GM18951 (cell line): ENCODE data around the gene VIPR2.
"Not testable (repeated sequence)": the region's sequence is repeated elsewhere in the genome, so short reads cannot be mapped to it uniquely, and the experiment has no call there.

Experiments
- POLR2A ChIP-seq: IDR thresholded peaks from 4 replicates; pipeline ENCODE4 v1.6.1; 2011; ENCODE audit warnings: mild to moderate bottlenecking; ENCODE audit not compliant: insufficient read length, insufficient read depth; ENCODE audit errors: extremely low read depth
- in situ Hi-C: fragments of 300-500 bp; cut with MboI; formaldehyde crosslinking; loops from one replicate; pipeline ENCODE4 v1.12.0; 2022; ENCODE audit warnings: low sequenced_read_pairs, mixed read lengths, inconsistent platforms; ENCODE audit not compliant: unreplicated experiment

VIPR2 gene

GRCh38 chr7:159006610-159007130, 138.0 kb downstream of the VIPR2 start:
- in situ Hi-C loops, result no loop called here

DNA sequence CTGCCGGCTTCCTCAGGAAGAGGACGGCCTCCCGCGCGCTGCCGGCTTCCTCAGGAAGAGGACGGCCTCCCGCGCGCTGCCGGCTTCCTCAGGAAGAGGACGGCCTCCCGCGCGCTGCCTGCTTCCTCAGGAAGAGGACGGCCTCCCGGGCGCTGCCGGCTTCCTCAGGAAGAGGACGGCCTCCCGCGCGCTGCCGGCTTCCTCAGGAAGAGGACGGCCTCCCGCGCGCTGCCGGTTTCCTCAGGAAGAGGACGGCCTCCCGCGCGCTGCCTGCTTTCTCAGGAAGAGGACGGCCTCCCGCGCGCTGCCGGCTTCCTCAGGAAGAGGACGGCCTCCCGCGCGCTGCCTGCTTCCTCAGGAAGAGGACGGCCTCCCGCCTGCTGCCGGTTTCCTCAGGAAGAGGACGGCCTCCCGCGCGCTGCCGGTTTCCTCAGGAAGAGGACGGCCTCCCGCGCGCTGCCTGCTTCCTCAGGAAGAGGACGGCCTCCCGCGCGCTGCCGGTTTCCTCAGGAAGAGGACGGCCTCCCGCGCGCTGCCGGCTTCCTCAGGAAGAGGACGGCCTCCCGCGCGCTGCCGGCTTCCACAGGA, 138.6 kb downstream of the VIPR2 start:
- in situ Hi-C loops, result not testable (repeated sequence)

More at GRCh38 chr7:159006610-159007130, 138.0 kb downstream of the VIPR2 start:
- TF ChIP-seq POLR2A, result no peak

DNA sequence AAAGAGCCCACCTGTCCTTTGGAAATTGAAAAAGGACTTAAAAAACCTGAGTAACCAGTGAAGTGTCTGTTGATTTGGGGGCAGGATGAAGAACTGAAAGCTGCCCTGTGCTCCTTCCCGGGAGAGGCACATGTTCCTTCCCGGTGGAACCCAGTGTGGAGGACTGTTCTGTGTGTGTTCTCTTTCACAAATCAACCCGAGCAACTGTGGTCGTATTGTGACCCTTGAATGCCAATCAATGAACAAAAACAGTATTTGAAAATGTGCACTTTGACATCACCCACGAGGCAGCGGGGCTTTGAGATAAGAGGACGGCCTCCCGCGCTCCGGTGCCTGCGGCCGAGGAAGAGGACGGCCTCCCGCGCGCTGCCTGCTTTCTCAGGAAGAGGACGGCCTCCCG, 139.0 kb downstream of the VIPR2 start:
- in situ Hi-C loops, result no loop called here
- TF ChIP-seq POLR2A, result no peak

GRCh38 chr7:159004411-159004810, 140.3 kb downstream of the VIPR2 start:
- in situ Hi-C loops, result no loop called here
- TF ChIP-seq POLR2A, result no peak

DNA sequence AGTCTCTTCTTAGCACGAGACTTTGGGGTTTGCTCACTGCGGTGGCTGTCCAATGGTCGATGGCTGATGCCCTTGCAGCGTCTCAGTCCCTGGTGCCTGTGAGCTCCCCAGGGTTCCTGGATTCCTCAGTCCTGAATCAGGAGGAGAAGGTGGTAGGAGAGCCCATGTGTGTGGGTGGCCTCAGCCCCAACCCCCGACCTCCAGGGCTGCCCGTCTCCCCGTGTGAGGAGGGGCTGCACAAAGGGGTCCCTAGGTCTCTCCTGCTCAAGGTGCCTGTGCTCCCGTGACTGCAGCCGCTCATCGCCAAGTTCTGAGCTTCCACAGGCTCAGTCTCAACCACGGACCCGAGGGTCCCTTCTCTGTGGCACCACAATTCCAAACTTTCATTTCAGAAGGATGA, 142.9 kb downstream of the VIPR2 start:
- TF ChIP-seq POLR2A, result no peak
- in situ Hi-C loops, result no loop called here

GRCh38 chr7:159000859-159001435, 143.7 kb downstream of the VIPR2 start:
- in situ Hi-C loops, result no loop called here
- TF ChIP-seq POLR2A, result no peak

GRCh38 chr7:159000070-159000469, 144.6 kb downstream of the VIPR2 start:
- no peak for TF ChIP-seq POLR2A
- in situ Hi-C loops, result no loop called here

- in situ Hi-C loops, result no loop called here
- TF ChIP-seq POLR2A, result no peak
Measured at GRCh38 chr7:158999496-158999895, 145.2 kb downstream of the VIPR2 start.

GRCh38 chr7:158998261-158998660, 146.4 kb downstream of the VIPR2 start:
- in situ Hi-C loops, result not testable (repeated sequence)

- TF ChIP-seq POLR2A, result no peak
- in situ Hi-C loops, result no loop called here
Measured at GRCh38 chr7:158997471-158997870, 147.2 kb downstream of the VIPR2 start.

- TF ChIP-seq POLR2A, result no peak
- in situ Hi-C loops, result no loop called here
Measured at GRCh38 chr7:158997110-158997453, 147.6 kb downstream of the VIPR2 start.

DNA sequence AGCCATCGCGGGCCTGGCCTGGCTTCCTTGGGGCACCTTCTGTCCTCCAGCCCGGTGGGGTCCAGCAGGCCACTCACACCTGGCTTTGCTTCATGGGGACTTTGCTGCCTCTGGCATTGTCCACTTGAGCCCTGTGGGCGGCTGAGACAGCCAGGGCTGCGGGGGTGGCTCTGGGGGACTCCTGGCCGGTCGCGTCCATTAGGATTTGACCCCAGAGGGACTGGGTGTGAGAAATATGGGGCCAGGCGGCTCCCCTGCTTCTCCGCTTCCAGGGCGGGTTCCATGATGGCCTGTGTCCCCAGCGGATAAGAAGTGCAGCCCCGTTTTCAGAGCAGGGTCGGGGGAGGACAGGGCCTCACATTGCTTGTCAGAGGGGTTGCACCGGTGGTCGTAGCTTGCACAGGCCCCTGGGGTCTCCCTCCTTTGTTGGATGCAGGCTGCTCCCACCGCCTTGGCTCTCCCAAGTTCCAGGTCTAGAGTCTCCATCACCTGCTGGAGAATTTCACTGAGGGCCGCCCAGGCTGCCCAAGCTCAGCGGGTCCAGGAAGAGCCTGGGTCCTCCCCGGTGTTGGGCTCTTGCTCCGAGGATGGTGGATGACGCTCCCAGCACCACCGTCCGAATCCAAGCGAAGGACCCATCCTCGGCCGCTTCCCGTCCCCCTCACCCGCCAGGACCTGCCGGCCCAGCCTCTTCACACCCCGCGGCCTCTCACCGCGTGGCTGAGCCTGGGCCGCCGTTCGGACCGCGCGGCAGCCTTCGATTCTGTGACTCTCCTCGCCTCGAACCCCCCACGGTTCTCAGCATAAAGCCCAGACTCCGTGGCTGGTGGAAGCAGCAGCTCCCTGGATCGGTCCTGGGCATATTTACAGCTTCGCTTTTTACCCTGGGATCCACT, 148.2 kb downstream of the VIPR2 start:
- TF ChIP-seq POLR2A, result no peak
- in situ Hi-C loops, result no loop called here

GRCh38 chr7:158995514-158995913, 149.2 kb downstream of the VIPR2 start:
- in situ Hi-C loops, result no loop called here
- no peak for TF ChIP-seq POLR2A

- in situ Hi-C loops, result no loop called here
- no peak for TF ChIP-seq POLR2A
Measured at GRCh38 chr7:158994687-158995086, 150.0 kb downstream of the VIPR2 start.
